Upper lobe of left lung (tissue), 4 donors: ENCODE data around the gene POC1B.

Experiments used
- CTCF ChIP-seq, 6 experiments: fragments of 450-650 bp in 4 of 6; fragments of 200-600 bp in 2 of 6; sonication (generic) in 2 of 6; IDR thresholded peaks; one replicate each; pipeline ENCODE4 v1.5.1; 2016 to 2019; ENCODE audit warnings: antibody characterized with exemption in 6 of 6
- EP300 ChIP-seq, 4 donors: sonication (generic); formaldehyde crosslinking; IDR thresholded peaks; one replicate each; pipeline ENCODE4 v1.5.1; 2017; ENCODE audit warnings: antibody characterized with exemption in 4 of 4, control low read depth in 2 of 4
- POLR2AphosphoS5 ChIP-seq, 2 donors: sonication (generic); formaldehyde crosslinking; IDR thresholded peaks; one replicate each; pipeline ENCODE4 v1.5.1; 2017; ENCODE audit warnings: antibody characterized with exemption in 2 of 2

GRCh38 chr12:89421092-89421835 is 104.6 kb downstream of the POC1B start:
- TF ChIP-seq EP300 (IDR thresholded peaks at IDR 0.05) (no peak), CTCF (IDR thresholded peaks at IDR 0.05) (peak in 1 of 6 experiments; percentile 22), POLR2AphosphoS5 (IDR thresholded peaks at IDR 0.05) (no peak)
